GM12891 (cell line): ENCODE data around the gene CALN1.

Experiments used
- PAX5 ChIP-seq: IDR thresholded peaks from 2 replicates; pipeline ENCODE4 v1.6.1; 2011; ENCODE audit warnings: low read length, moderate library complexity, mild to moderate bottlenecking; ENCODE audit not compliant: insufficient read depth, severe bottlenecking
- POLR2A ChIP-seq: IDR thresholded peaks from 2 replicates; pipeline ENCODE4 v1.6.1; 2011; ENCODE audit warnings: low read depth, low read length, control low read depth
- POLR2AphosphoS5 ChIP-seq: IDR thresholded peaks from 2 replicates; pipeline ENCODE4 v1.6.1; 2011; ENCODE audit warnings: low read depth, low read length, control low read depth
- POU2F2 ChIP-seq: IDR thresholded peaks from 2 replicates; pipeline ENCODE4 v1.6.1; 2011; ENCODE audit warnings: low read depth, mild to moderate bottlenecking, control low read depth, low read length, moderate library complexity
- SPI1 ChIP-seq: IDR thresholded peaks from 2 replicates; pipeline ENCODE4 v1.6.1; 2011; ENCODE audit warnings: low read depth, low read length, control low read depth
- TAF1 ChIP-seq: IDR thresholded peaks from 2 replicates; pipeline ENCODE4 v1.6.1; 2011; ENCODE audit warnings: low read depth, low read length, control low read depth

- TF ChIP-seq TAF1 (no peak), POLR2AphosphoS5 (no peak), POLR2A (no peak), SPI1 (no peak), POU2F2 (no peak), PAX5 (no peak)
These were observed 435.5 kb downstream of the CALN1 start for GRCh38 chr7:71976645-71977044.
